Ascending aorta (tissue), 2 donors: Measurements from ENCODE around the gene NADSYN1. TPM values are rescaled to one million over a fixed set of nuclear protein-coding genes. Genes with fewer than 3 reads are reported as not detected.

Experiments used
- DNase-seq, 2 donors: peaks; one replicate each; pipeline ENCODE4 v3.0.0-alpha.2; 2019; ENCODE audit warnings: low spot score in 2 of 2
- H3K27ac ChIP-seq, 2 donors: fragments of 200-600 bp; sonication (generic); one replicate each; pipeline ENCODE4 v1.5.1; 2016 to 2017; ENCODE audit warnings: mild to moderate bottlenecking in 1 of 2
- H3K27me3 ChIP-seq: fragments of 200-600 bp; sonication (generic); one replicate; pipeline ENCODE4 v1.5.1; 2017
- H3K36me3 ChIP-seq, 2 donors: fragments of 200-600 bp; sonication (generic); one replicate each; pipeline ENCODE4 v1.5.1; 2016
- H3K4me1 ChIP-seq, 2 donors: fragments of 200-600 bp; sonication (generic); one replicate each; pipeline ENCODE4 v1.5.1; 2016 to 2017; ENCODE audit warnings: mild to moderate bottlenecking in 1 of 2
- H3K4me3 ChIP-seq, 2 donors: fragments of 200-600 bp; sonication (generic); one replicate each; pipeline ENCODE4 v1.5.1; 2016 to 2017; ENCODE audit warnings: mild to moderate bottlenecking in 1 of 2
- H3K9me3 ChIP-seq, 2 donors: fragments of 200-600 bp; sonication (generic); one replicate each; pipeline ENCODE4 v1.5.1; 2016
- intact Hi-C: fragments of 100-400 bp; cut with DNase I; formaldehyde crosslinking; loops from one replicate; pipeline ENCODE4 v1.15.1; 2023
- total RNA-seq: library from RNA; depleted of rRNA; stranded (reverse); fragments of >200 nt; gene quantifications from one replicate; pipeline ENCODE4 v1.1.0, GENCODE V29; 2016
- TF ChIP-seq, protein P1 (sequence below), 3 experiments: fragments of 200-600 bp in 2 of 3; fragments of 450-650 bp in 1 of 3; sonication (generic) in 2 of 3; IDR thresholded peaks; one replicate each; pipeline ENCODE4 v1.5.1; 2016 to 2019; ENCODE audit warnings: antibody characterized with exemption in 3 of 3, mild to moderate bottlenecking in 1 of 3, moderate library complexity in 1 of 3

Gene NADSYN1
- total RNA-seq, 1 donor from 2014 or later = 33.3 TPM

- Histone ChIP-seq H3K27ac (no peak overlapping the region), H3K36me3 (peaks cover 67 to 79% of the 10 kb centered on the region in 2 donors), H3K9me3 (no peaks in the 10 kb centered on the region), H3K4me1 (no peaks in the 10 kb centered on the region), H3K27me3 (no peaks in the 10 kb centered on the region), H3K4me3 (no peak overlapping the region)
- intact Hi-C loops = no loop called here
- peak in 1 of 2 donors; percentile 30 for DNase-seq
- TF ChIP-seq, protein P1, sequence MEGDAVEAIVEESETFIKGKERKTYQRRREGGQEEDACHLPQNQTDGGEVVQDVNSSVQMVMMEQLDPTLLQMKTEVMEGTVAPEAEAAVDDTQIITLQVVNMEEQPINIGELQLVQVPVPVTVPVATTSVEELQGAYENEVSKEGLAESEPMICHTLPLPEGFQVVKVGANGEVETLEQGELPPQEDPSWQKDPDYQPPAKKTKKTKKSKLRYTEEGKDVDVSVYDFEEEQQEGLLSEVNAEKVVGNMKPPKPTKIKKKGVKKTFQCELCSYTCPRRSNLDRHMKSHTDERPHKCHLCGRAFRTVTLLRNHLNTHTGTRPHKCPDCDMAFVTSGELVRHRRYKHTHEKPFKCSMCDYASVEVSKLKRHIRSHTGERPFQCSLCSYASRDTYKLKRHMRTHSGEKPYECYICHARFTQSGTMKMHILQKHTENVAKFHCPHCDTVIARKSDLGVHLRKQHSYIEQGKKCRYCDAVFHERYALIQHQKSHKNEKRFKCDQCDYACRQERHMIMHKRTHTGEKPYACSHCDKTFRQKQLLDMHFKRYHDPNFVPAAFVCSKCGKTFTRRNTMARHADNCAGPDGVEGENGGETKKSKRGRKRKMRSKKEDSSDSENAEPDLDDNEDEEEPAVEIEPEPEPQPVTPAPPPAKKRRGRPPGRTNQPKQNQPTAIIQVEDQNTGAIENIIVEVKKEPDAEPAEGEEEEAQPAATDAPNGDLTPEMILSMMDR (IDR thresholded peaks at IDR 0.05) = no peak
Measured at GRCh38 chr11:71502026-71502425, 49.0 kb downstream of the NADSYN1 start.

DNA sequence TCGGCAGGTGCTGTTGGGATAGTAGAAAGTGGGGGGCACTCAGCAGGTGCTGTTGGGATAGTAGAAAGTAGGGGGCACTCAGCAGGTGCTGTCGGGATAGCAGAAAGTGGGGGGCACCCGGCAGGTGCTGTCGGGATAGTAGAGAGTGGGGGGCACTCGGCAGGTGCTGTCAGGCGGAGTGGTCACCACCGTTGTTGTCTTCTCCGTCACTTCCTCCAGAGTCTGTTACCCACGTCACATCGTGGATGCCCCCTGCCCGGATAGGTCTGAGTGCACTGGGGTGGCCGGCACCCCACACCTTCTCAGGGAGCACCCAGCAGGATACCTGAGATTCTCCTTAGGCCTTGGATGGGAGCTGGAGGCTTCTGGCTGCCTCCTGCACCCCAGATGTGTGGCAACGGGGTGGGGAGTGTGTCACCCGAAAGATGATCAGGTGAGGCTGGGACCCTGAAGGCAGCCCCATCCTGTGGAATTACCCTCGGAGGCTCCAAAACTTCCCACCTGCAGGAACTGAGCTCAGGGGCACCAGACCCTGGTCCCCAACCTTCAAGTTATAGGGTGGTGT is 50.0 kb downstream of the NADSYN1 start:
- Histone ChIP-seq H3K4me3 (no peak overlapping the region), H3K27me3 (no peaks in the 10 kb centered on the region), H3K36me3 (peaks cover 58 to 69% of the 10 kb centered on the region in 2 donors), H3K9me3 (no peaks in the 10 kb centered on the region), H3K27ac (no peak overlapping the region), H3K4me1 (no peaks in the 10 kb centered on the region)
- intact Hi-C loops = no loop called here
- TF ChIP-seq, protein P1 (IDR thresholded peaks at IDR 0.05) = no peak
- DNase-seq = peak in 1 of 2 donors; percentile 37

- DNase-seq = peak in 1 of 2 donors; percentile 55
- H3K27ac ChIP-seq = no peak overlapping the region
- TF ChIP-seq, protein P1 (IDR thresholded peaks at IDR 0.05) = no peak
- no peaks in the 10 kb centered on the region for H3K4me1 ChIP-seq
- H3K9me3 ChIP-seq = peaks cover 0 to 5% of the 10 kb centered on the region in 2 donors
- intact Hi-C loops = no loop called here
- H3K27me3 ChIP-seq = no peaks in the 10 kb centered on the region
- H3K4me3 ChIP-seq = no peak overlapping the region
- H3K36me3 ChIP-seq = peaks cover 42 to 54% of the 10 kb centered on the region in 2 donors
Measured at GRCh38 chr11:71504531-71504930, 51.5 kb downstream of the NADSYN1 start.

DNA sequence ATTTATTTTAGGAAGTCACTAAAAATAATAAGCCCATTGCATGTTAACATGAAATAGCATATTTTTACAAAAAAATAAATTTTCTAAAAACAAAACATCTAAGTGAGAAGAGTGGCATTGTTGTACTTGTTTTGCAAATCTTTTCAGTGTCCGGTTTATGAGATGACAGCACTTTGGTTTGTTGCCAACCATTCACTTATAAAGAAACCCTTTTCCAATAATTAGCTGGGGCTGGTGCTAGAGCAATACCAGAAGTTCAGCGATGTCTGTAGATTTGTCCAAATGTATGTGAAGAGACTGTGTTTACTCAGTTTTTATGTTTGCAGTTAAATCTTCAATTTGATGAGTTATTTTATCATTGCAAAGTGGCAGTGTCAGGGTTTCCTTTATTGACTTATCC is 52.0 kb downstream of the NADSYN1 start:
- peaks cover 1 to 5% of the 10 kb centered on the region in 2 donors for H3K9me3 ChIP-seq
- H3K4me3 ChIP-seq = no peak overlapping the region
- intact Hi-C loops = no loop called here
- H3K4me1 ChIP-seq = no peaks in the 10 kb centered on the region
- no peaks in the 10 kb centered on the region for H3K27me3 ChIP-seq
- no peak for DNase-seq
- TF ChIP-seq, protein P1 (IDR thresholded peaks at IDR 0.05) = no peak
- H3K27ac ChIP-seq = no peak overlapping the region
- H3K36me3 ChIP-seq = peaks cover 38 to 49% of the 10 kb centered on the region in 2 donors

GRCh38 chr11:71505781-71506180 is 52.8 kb downstream of the NADSYN1 start:
- Histone ChIP-seq H3K36me3 (peaks cover 31 to 41% of the 10 kb centered on the region in 2 donors), H3K4me3 (no peak overlapping the region), H3K4me1 (no peaks in the 10 kb centered on the region), H3K27ac (no peak overlapping the region), H3K9me3 (peaks cover 5 to 13% of the 10 kb centered on the region in 2 donors), H3K27me3 (no peaks in the 10 kb centered on the region)
- peak in 1 of 2 donors; percentile 46 for DNase-seq
- intact Hi-C loops = no loop called here
- TF ChIP-seq, protein P1 (IDR thresholded peaks at IDR 0.05) = no peak
